Prostate gland (tissue), 2 donors: ENCODE measurements around the gene ABHD16A. TPM values are rescaled to one million over a fixed set of nuclear protein-coding genes. Genes with fewer than 3 reads are reported as not detected.

Experiments
- DNase-seq: peaks from one replicate; pipeline ENCODE4 v3.0.0-alpha.2; 2019; ENCODE audit warnings: low spot score
- H3K27ac ChIP-seq, 2 donors: fragments of 200-600 bp; sonication (generic); 2 replicates each; pipeline ENCODE4 v1.5.1; 2017 to 2019
- H3K27me3 ChIP-seq: fragments of 200-600 bp; sonication (generic); replicated peaks from 2 replicates; pipeline ENCODE4 v1.5.1; 2019; ENCODE audit not compliant: insufficient read depth
- H3K36me3 ChIP-seq, 2 donors: fragments of 200-600 bp; sonication (generic); 1 replicate in 1 of 2; 2 replicates in 1 of 2; pipeline versions ENCODE4 v1.5.1 to v1.8.1; 2017 to 2019
- H3K4me1 ChIP-seq: fragments of 200-600 bp; sonication (generic); replicated peaks from 2 replicates; pipeline ENCODE4 v1.5.1; 2019
- H3K4me3 ChIP-seq, 2 donors: fragments of 200-600 bp; sonication (generic); 2 replicates each; pipeline ENCODE4 v1.5.1; 2017 to 2019
- H3K9me3 ChIP-seq: fragments of 200-600 bp; sonication (generic); 2 replicates; pipeline ENCODE4 v1.5.1; 2017
- POLR2A ChIP-seq: fragments of 450-650 bp; IDR thresholded peaks from one replicate; pipeline ENCODE4 v1.6.1; 2016; ENCODE audit warnings: antibody characterized with exemption, mild to moderate bottlenecking
- POLR2AphosphoS5 ChIP-seq: sonication (generic); formaldehyde crosslinking; IDR thresholded peaks from one replicate; pipeline ENCODE4 v1.6.1; 2017; ENCODE audit warnings: antibody characterized with exemption
- WGBS: methylation state at CpG from one replicate; pipeline ENCODE4 v1.1.5; 2018; 5-methylcytosine and 5-hydroxymethylcytosine counted together
- intact Hi-C: fragments of 100-400 bp; cut with DNase I; formaldehyde crosslinking; loops from one replicate; pipeline ENCODE4 v1.14.2; 2022
- total RNA-seq, 2 donors: library from RNA; depleted of rRNA; stranded (reverse); fragments of >200 nt; gene quantifications; one replicate each; pipeline ENCODE4 v1.1.0, GENCODE V29; 2016
- TF ChIP-seq, protein P1 (sequence below), 4 experiments: fragments of 200-600 bp in 2 of 4; fragments of 450-650 bp in 2 of 4; sonication (generic) in 2 of 4; IDR thresholded peaks; 1 replicate in 3 of 4; 2 replicates in 1 of 4; pipeline ENCODE4 v1.5.1; 2016 to 2019; ENCODE audit warnings: antibody characterized with exemption in 4 of 4, mild to moderate bottlenecking in 2 of 4, moderate library complexity in 2 of 4

The ABHD16A gene
- total RNA-seq, 2 donors from 2014 or later, result 78.1 to 83.6 TPM

DNA sequence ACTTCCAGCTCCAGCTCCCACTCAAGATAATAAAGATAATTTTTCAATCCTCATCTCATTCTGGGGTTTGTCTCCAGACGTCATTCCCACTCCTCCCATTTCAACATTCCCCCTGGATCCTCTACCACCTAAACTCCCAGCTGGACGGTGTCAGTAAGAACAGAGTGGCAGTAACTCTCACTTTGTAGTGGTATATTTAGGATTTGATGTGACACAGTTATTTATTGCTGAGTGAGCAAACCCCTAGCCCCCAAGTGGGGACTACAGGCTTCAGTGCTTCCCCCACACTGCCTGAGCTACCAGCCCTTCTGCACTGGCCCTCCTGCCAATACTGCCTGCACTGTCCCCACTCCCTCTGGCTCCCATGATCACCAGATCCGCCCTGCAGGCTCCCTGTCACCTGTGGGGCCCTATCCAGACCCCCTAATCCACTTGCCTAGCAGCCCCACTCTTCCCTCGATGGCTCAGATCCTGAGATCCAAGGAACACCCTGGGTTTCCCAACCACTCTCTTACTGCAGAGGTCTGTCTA lies 44.9 kb downstream of the ABHD16A start:
- intact Hi-C loops, result no loop called here
- peaks cover 17% of the 10 kb centered on the region for H3K4me1 ChIP-seq
- H3K4me3 ChIP-seq, result no peak overlapping the region
- WGBS, result 70% methylated on average over 4 of the region's 4 CpGs
- H3K9me3 ChIP-seq, result no peaks in the 10 kb centered on the region
- H3K27me3 ChIP-seq, result no peaks in the 10 kb centered on the region
- no peak for DNase-seq
- TF ChIP-seq POLR2A (no peak), POLR2AphosphoS5 (no peak)
- TF ChIP-seq, protein P1, sequence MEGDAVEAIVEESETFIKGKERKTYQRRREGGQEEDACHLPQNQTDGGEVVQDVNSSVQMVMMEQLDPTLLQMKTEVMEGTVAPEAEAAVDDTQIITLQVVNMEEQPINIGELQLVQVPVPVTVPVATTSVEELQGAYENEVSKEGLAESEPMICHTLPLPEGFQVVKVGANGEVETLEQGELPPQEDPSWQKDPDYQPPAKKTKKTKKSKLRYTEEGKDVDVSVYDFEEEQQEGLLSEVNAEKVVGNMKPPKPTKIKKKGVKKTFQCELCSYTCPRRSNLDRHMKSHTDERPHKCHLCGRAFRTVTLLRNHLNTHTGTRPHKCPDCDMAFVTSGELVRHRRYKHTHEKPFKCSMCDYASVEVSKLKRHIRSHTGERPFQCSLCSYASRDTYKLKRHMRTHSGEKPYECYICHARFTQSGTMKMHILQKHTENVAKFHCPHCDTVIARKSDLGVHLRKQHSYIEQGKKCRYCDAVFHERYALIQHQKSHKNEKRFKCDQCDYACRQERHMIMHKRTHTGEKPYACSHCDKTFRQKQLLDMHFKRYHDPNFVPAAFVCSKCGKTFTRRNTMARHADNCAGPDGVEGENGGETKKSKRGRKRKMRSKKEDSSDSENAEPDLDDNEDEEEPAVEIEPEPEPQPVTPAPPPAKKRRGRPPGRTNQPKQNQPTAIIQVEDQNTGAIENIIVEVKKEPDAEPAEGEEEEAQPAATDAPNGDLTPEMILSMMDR (IDR thresholded peaks at IDR 0.05), result no peak
- no peak overlapping the region for H3K27ac ChIP-seq
- H3K36me3 ChIP-seq, result no peaks in the 10 kb centered on the region

DNA sequence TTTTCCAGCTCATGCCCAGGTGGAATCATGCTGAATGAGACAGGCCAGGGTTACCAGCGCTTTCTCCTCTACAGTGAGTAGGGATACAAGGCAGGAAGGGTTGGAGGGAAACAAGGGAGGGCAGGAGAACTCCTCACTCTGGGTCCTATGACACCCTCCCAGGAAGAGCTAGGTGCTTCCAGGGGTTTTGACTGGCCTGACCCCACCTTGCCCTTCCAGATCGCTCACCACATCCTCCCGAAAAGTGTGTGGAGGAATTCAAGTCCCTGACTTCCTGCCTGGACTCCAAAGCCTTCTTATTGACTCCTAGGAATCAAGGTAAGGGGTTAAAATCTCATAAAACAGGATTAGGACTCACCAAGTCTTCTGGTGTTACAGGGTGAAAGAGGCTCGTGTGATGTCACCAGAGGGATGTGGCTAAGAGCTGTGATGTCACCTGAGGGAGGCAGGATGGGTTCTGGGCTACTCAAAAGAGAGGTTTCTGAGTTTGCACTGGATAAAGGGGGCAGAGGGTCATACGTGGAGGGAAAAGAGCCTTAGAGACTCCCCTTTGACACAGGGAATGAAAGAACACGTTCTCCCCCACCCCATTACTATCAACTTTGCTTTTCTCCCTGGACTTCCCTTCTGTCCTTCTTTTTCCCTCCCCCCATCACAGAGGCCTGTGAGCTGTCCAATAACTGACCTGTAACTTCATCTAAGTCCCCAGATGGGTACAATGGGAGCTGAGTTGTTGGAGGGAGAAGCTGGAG lies 45.5 kb downstream of the ABHD16A start:
- Histone ChIP-seq H3K9me3 (no peaks in the 10 kb centered on the region), H3K27me3 (no peaks in the 10 kb centered on the region), H3K4me1 (peaks cover 16% of the 10 kb centered on the region), H3K4me3 (no peak overlapping the region), H3K36me3 (no peaks in the 10 kb centered on the region), H3K27ac (no peak overlapping the region)
- intact Hi-C loops, result no loop called here
- TF ChIP-seq, protein P1 (IDR thresholded peaks at IDR 0.05), result no peak
- TF ChIP-seq POLR2AphosphoS5 (no peak), POLR2A (no peak)
- 77% methylated on average over 6 of the region's 6 CpGs for WGBS
- no peak for DNase-seq

DNA sequence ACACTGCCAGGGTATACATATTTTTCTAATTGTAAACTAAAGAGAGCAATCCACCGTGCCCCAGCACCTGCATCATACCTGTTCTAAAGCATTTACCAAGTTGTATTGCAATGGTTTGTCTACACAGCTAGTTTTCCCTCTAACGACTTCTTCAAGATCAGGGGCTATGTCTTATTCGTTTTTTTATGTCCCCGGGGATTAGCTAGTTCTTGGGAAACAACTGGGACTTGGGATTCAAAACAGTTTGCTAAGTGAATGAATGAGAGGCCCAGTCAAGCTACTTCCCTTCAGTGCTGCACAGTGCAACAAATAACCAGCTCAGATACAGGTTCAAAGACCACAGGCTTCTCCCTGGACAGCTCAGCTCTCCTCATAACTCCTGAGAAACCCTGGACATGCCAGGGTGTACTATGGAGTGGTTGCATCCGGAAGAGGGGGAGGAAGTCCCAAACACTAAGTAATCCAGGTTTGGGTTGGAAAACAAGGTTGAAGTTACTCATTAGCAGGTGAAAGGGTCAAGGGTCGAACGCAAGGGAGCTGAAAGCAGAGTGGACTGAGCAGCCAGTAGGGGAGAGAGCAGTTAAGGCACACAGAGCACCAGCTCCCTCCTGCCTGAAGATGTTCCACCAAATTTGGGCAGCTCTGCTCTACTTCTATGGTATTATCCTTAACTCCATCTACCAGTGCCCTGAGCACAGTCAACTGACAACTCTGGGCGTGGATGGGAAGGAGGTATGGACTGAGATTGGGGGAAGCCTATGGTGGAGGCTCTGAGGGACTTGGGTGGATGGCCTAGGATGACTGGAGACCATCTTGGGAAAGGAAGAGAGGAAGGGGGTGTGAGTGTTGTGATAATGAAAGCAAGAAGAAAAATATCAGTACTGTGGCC lies 47.5 kb downstream of the ABHD16A start, which contains the start of gene APOM:
Gene APOM (plus strand): TSS at position 546 of the 889 bp plus-strand sequence. CDS start 73 bp downstream, at position 619.
- TF ChIP-seq POLR2A, result no peak
- no peak for TF ChIP-seq POLR2AphosphoS5
- no peak for DNase-seq
- Histone ChIP-seq H3K27me3 (no peaks in the 10 kb centered on the region), H3K4me3 (no peak within 1 kb of the TSS), H3K9me3 (no peaks in the 10 kb centered on the region), H3K27ac (no peak within 1 kb of the TSS), H3K4me1 (peaks cover 21% of the 10 kb centered on the region), H3K36me3 (no peaks in the 10 kb centered on the region)
- WGBS, result 65% methylated on average over 8 of the region's 8 CpGs
- intact Hi-C loops, result no loop called here

DNA sequence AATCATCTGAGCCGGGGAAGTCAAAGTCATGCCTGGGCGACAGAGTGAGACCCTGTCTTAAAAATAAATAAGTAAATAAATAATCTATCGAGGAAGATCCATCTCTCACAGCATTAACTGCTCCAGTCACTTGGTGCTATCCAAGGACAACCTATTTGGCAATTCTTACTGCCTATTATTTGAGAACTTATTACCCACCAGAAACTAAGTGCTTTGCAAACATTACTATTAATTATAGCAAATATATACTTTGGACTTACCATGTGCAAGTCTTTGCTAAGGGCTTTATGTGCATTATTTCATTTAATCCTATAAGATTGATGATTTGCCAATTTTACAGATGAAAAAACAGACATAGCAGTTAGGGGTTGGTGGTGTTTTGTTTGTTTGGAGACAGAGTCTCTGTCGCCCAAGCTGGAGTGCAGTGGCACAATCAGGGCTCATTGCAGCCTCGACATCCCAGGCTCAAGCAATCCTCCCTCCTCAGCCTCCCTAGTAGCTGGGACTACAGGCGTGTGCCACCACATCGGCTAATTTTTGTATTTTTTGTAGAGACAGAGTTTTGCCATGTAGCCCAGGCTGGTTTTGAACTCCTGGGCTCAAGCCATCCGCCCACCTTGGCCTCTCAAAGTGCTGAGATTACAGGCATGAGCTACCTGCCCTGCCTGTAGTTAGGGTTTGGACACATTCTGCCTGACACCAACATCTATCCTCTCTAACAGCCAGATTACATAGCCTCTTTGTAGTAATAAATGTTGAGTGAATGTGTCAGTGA lies 48.4 kb downstream of the ABHD16A start:
- no peaks in the 10 kb centered on the region for H3K9me3 ChIP-seq
- peaks cover 21% of the 10 kb centered on the region for H3K4me1 ChIP-seq

More for the DNA sequence above, 48.4 kb downstream of the ABHD16A start:
- Histone ChIP-seq H3K27me3 (no peaks in the 10 kb centered on the region), H3K36me3 (no peaks in the 10 kb centered on the region), H3K4me3 (no peak overlapping the region), H3K27ac (no peak overlapping the region)
- DNase-seq, result no peak
- no peak for TF ChIP-seq POLR2A
- TF ChIP-seq, protein P1 (IDR thresholded peaks at IDR 0.05), result no peak
- no peak for TF ChIP-seq POLR2AphosphoS5
- 84% methylated on average over 8 of the region's 8 CpGs for WGBS
- intact Hi-C loops, result no loop called here
